ENCODE measurements around the gene HIVEP3. TPM values are rescaled to one million over a fixed set of nuclear protein-coding genes. Genes with fewer than 3 reads are reported as not detected.

Gene HIVEP3
- total and polyA plus RNA-seq, 2 experiments from 2014 or later, result 0.57 to 5.9 TPM

DNA sequence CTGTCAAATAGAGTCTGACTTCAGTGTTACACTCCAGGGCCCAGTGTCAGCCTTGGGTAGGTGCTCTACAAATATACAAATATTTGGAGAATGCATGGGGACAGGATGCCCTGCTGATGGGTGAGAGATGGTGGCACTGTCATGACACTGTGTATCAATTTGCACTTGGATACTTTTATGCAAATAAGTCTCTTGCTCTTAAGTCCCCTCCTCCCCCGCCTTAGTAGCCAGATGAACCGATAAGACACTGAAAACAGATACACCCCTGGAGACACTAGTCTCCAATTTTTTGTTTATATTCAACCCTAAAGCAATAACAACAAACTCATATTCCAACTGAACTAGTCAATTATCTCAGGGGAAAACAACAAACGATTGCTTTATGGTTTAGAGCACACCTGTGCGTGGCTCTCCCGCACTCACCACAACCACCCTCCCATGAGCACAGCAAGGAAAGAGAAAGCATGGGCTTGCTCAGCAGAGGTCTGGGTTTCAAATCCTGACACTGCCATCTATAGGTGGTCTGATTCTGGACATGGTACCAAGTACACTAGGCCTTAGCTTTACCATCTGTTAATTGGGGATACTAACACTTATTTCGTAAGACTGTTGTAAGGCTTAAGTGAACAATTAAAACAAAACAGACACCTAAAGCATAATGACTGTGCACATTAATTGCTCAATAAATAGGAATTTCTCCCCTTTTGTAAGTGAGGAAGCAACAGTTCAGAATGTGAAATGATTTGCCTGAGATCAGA lies 50.3 kb downstream of the HIVEP3 start:
- Histone ChIP-seq H3K4me3 (no peak overlapping the region), H3K79me2 (no peaks in the 10 kb centered on the region), H3K4me1 (ENCODE audit: insufficient read depth) (no peaks in the 10 kb centered on the region), H3K9me3 (ENCODE audit: low read depth) (no peaks in the 10 kb centered on the region), H3K36me3 (replicated peaks; ENCODE audit: insufficient read depth, low read depth) (no peaks in the 10 kb centered on the region), H3K9me2 (replicated peaks; ENCODE audit: insufficient read depth) (no peaks in the 10 kb centered on the region), H4K20me1 (ENCODE audit: insufficient read depth, poor library complexity, severe bottlenecking) (no peaks in the 10 kb centered on the region), H3K4me2 (no peak overlapping the region), H3K27me3 (peaks cover 5% of the 10 kb centered on the region), H3K27ac (no peak overlapping the region), H2AFZ (no peak overlapping the region)
- TF ChIP-seq EZH2 (IDR thresholded peaks at IDR 0.05; ENCODE audit: borderline replicate concordance) (no peak), EZH2phosphoT487 (IDR thresholded peaks at IDR 0.05; ENCODE audit: low read depth, severe bottlenecking, unreplicated experiment) (no peak)
- TF ChIP-seq, protein P1, sequence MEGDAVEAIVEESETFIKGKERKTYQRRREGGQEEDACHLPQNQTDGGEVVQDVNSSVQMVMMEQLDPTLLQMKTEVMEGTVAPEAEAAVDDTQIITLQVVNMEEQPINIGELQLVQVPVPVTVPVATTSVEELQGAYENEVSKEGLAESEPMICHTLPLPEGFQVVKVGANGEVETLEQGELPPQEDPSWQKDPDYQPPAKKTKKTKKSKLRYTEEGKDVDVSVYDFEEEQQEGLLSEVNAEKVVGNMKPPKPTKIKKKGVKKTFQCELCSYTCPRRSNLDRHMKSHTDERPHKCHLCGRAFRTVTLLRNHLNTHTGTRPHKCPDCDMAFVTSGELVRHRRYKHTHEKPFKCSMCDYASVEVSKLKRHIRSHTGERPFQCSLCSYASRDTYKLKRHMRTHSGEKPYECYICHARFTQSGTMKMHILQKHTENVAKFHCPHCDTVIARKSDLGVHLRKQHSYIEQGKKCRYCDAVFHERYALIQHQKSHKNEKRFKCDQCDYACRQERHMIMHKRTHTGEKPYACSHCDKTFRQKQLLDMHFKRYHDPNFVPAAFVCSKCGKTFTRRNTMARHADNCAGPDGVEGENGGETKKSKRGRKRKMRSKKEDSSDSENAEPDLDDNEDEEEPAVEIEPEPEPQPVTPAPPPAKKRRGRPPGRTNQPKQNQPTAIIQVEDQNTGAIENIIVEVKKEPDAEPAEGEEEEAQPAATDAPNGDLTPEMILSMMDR (IDR thresholded peaks at IDR 0.05; ENCODE audit: poor library complexity), result no peak
- no peak for DNase-seq (ENCODE audit: low spot score)
- WGBS (ENCODE audit: low lambda C conversion rate, missing lambda C conversion rate), result 86% methylated on average over 6 of the region's 6 CpGs

DNA sequence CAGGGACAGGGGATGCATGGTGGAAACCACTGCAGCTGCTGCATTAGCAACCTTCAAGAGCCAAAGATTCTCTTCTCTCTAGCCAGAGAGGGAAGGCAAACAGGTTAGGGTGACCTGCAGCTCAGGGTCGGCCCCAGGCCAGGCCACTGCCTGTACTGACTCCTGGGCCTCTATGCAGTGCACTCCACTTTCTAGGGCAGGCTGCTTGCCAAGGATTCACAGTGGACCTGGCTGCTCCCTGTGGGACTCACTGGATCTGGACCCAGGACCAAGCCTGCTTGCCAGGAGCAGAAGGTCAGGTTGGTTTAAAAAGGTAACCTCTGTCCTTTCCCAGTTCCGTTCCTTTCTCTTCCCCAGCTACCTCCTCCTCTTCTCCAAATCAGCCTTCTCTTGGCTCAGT lies 52.4 kb downstream of the HIVEP3 start:
- H3K9me2 ChIP-seq (replicated peaks; ENCODE audit: insufficient read depth), result no peaks in the 10 kb centered on the region
- no peak for DNase-seq (ENCODE audit: low spot score)
- TF ChIP-seq, protein P1 (IDR thresholded peaks at IDR 0.05; ENCODE audit: poor library complexity), result no peak
- TF ChIP-seq EZH2 (IDR thresholded peaks at IDR 0.05; ENCODE audit: borderline replicate concordance) (no peak), EZH2phosphoT487 (IDR thresholded peaks at IDR 0.05; ENCODE audit: low read depth, severe bottlenecking, unreplicated experiment) (no peak)
- no peaks in the 10 kb centered on the region for H3K79me2 ChIP-seq
- peaks cover 5% of the 10 kb centered on the region for H3K4me1 ChIP-seq (ENCODE audit: insufficient read depth)
- H4K20me1 ChIP-seq (ENCODE audit: insufficient read depth, poor library complexity, severe bottlenecking), result no peaks in the 10 kb centered on the region
- H3K4me3 ChIP-seq, result no peak overlapping the region
- H3K27ac ChIP-seq, result no peak overlapping the region
- H3K27me3 ChIP-seq, result peaks cover 3% of the 10 kb centered on the region
- WGBS (ENCODE audit: low lambda C conversion rate, missing lambda C conversion rate), result 94% methylated on average over 2 of the region's 2 CpGs
- no peak overlapping the region for H2AFZ ChIP-seq
- H3K9me3 ChIP-seq (ENCODE audit: low read depth), result no peaks in the 10 kb centered on the region
- H3K4me2 ChIP-seq, result no peak overlapping the region
- no peaks in the 10 kb centered on the region for H3K36me3 ChIP-seq (replicated peaks; ENCODE audit: insufficient read depth, low read depth)

DNA sequence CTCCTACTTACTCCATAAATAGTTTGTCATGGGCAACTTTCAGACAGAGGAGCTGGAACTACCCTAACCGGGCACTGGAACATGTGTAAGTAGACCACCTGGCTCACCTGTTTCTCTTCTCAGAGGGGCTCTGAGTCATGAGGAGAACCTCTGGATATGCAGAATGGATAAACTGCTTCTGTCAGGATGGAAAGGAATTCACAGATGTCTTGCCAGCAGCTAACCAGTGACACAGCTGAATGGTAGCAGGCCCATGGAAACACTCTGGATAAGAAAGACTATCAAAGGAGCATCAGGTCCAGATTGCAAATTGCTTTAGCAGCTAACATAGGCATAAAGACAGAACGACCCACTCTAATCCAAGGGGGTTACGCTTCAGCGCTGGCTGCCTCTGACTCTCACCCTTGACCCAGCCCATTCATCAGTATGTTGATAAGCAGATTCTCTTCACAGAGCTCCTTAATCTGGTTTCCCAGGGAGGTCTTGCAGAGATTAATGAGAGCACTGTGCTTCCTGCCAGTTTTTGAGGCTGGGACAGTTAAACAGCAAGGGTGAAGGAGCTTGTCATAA lies 54.2 kb downstream of the HIVEP3 start:
- Histone ChIP-seq H3K79me2 (no peaks in the 10 kb centered on the region), H3K27ac (no peak overlapping the region), H3K4me3 (no peak overlapping the region), H2AFZ (no peak overlapping the region), H3K27me3 (no peaks in the 10 kb centered on the region), H3K9me3 (ENCODE audit: low read depth) (no peaks in the 10 kb centered on the region), H3K9me2 (replicated peaks; ENCODE audit: insufficient read depth) (no peaks in the 10 kb centered on the region), H4K20me1 (ENCODE audit: insufficient read depth, poor library complexity, severe bottlenecking) (no peaks in the 10 kb centered on the region), H3K4me1 (ENCODE audit: insufficient read depth) (peaks cover 5% of the 10 kb centered on the region), H3K4me2 (no peak overlapping the region), H3K36me3 (replicated peaks; ENCODE audit: insufficient read depth, low read depth) (no peaks in the 10 kb centered on the region)
- TF ChIP-seq EZH2 (IDR thresholded peaks at IDR 0.05; ENCODE audit: borderline replicate concordance) (no peak), EZH2phosphoT487 (IDR thresholded peaks at IDR 0.05; ENCODE audit: low read depth, severe bottlenecking, unreplicated experiment) (no peak)
- TF ChIP-seq, protein P1 (IDR thresholded peaks at IDR 0.05; ENCODE audit: poor library complexity), result no peak
- WGBS (ENCODE audit: low lambda C conversion rate, missing lambda C conversion rate), result 51% methylated on average over 4 of the region's 4 CpGs
- no peak for DNase-seq (ENCODE audit: low spot score)
